NT2/D1 (cell line): ENCODE data around the gene NPAS2.

Experiments
- SUZ12 ChIP-seq: IDR thresholded peaks from 2 replicates; pipeline ENCODE4 v1.6.1; 2011; ENCODE audit not compliant: insufficient read length, insufficient read depth; ENCODE audit errors: extremely low read depth
- YY1 ChIP-seq: IDR thresholded peaks from 2 replicates; pipeline ENCODE4 v1.6.1; 2011; ENCODE audit not compliant: insufficient read length, insufficient read depth
- ZNF274 ChIP-seq: IDR thresholded peaks from 2 replicates; pipeline ENCODE4 v1.6.1; 2011; ENCODE audit warnings: mild to moderate bottlenecking, low read depth, low read length

- TF ChIP-seq YY1 (no peak), ZNF274 (no peak), SUZ12 (no peak)
Measured at GRCh38 chr2:100831831-100832230, 11.9 kb downstream of the NPAS2 start.
